Lower leg skin (tissue), 3 donors: Measurements from ENCODE around the gene CSF2RB.

Experiments
- POLR2A ChIP-seq, 2 donors: fragments of 450-650 bp; IDR thresholded peaks; one replicate each; pipeline ENCODE4 v1.6.1; 2016 to 2017; ENCODE audit warnings: antibody characterized with exemption in 2 of 2, mild to moderate bottlenecking in 1 of 2, moderate library complexity in 1 of 2
- TF ChIP-seq, protein P1 (sequence below), 3 donors: fragments of 450-650 bp; IDR thresholded peaks; one replicate each; pipeline ENCODE4 v1.5.1; 2016; ENCODE audit warnings: antibody characterized with exemption in 3 of 3, mild to moderate bottlenecking in 3 of 3, moderate library complexity in 2 of 3

DNA sequence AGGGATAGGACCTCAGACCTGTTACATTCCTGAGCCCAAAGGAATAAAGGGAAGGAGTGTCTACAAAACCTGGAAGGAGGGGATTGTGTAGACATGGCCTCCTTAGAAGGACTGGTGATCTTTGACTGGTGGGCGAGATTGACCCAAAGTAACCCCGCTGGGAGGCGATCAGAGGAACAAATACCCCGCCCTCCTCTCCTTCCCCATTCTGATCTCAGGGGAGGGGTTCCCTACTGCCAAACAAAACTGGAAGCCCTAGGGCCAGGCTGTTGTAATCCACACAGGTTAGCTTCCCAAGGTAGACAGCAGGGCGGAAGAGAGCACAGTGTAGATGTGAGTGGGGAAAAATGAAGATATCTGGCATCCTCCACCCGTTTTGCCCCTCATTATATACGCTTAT is 28.0 kb upstream of the CSF2RB start:
- TF ChIP-seq POLR2A (IDR thresholded peaks at IDR 0.05): no peak
- TF ChIP-seq, protein P1, sequence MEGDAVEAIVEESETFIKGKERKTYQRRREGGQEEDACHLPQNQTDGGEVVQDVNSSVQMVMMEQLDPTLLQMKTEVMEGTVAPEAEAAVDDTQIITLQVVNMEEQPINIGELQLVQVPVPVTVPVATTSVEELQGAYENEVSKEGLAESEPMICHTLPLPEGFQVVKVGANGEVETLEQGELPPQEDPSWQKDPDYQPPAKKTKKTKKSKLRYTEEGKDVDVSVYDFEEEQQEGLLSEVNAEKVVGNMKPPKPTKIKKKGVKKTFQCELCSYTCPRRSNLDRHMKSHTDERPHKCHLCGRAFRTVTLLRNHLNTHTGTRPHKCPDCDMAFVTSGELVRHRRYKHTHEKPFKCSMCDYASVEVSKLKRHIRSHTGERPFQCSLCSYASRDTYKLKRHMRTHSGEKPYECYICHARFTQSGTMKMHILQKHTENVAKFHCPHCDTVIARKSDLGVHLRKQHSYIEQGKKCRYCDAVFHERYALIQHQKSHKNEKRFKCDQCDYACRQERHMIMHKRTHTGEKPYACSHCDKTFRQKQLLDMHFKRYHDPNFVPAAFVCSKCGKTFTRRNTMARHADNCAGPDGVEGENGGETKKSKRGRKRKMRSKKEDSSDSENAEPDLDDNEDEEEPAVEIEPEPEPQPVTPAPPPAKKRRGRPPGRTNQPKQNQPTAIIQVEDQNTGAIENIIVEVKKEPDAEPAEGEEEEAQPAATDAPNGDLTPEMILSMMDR (IDR thresholded peaks at IDR 0.05): no peak
